SK-N-SH (cell line): ENCODE data around the gene CEBPG. TPM values are rescaled to one million over a fixed set of nuclear protein-coding genes. Genes with fewer than 3 reads are reported as not detected.
A peak's percentile ranks its signal among the peaks of the same experiment; 100 is the strongest.

Experiments
- CTCF ChIA-PET: fragments of 300-600, 350-600 bp; formaldehyde crosslinking; extraction: SDS; loops from one replicate; lab custom pipeline; 2021; lab: Yijun Ruan, JAX
- POLR2A ChIA-PET: fragments of 350-600 bp; sonication (Branson Sonifier 250); formaldehyde crosslinking; extraction: SDS; loops from one replicate; lab custom pipeline; 2020; ENCODE audit warnings: antibody characterized with exemption, inconsistent platforms; lab: Yijun Ruan, JAX
- DNase-seq: peaks from one replicate; pipeline ENCODE4 v3.0.0; 2012
- H2AFZ ChIP-seq: fragments of 200-600 bp; sonication (generic); 2 replicates; pipeline ENCODE4 v1.8.1; 2016; ENCODE audit warnings: antibody characterized with exemption, mild to moderate bottlenecking, low read depth
- H3F3A ChIP-seq: fragments of 200-600 bp; sonication (generic); replicated peaks from 2 replicates; pipeline ENCODE3; 2016; ENCODE audit warnings: antibody characterized with exemption, mild to moderate bottlenecking; ENCODE audit not compliant: insufficient read depth
- H3K27ac ChIP-seq, 2 experiments: fragments of 200-500 bp in 1 of 2; fragments of 200-600 bp in 1 of 2; sonication (Bioruptor generic) in 1 of 2; sonication (generic), shearing (Covaris generic) in 1 of 2; 2 replicates each; pipeline versions ENCODE4 v1.5.1 to v1.6.1; 2014 to 2016; ENCODE audit warnings: low read depth in 2 of 2, inconsistent platforms in 1 of 2, low read length in 1 of 2, mild to moderate bottlenecking in 1 of 2, mixed read lengths in 1 of 2
- H3K27me3 ChIP-seq: fragments of 200-600 bp; sonication (generic), shearing (Covaris generic); 2 replicates; pipeline ENCODE4 v1.6.1; 2016; ENCODE audit warnings: mixed run types; ENCODE audit not compliant: insufficient read depth
- H3K36me3 ChIP-seq, 2 experiments: fragments of 200-500 bp in 1 of 2; fragments of 200-600 bp in 1 of 2; sonication (Bioruptor generic) in 1 of 2; sonication (generic) in 1 of 2; replicated peaks in 1 of 2; 2 replicates each; pipeline versions ENCODE3 to v1.5.1; 2014 to 2016; ENCODE audit warnings: low read length in 1 of 2, mild to moderate bottlenecking in 1 of 2; ENCODE audit not compliant: insufficient read depth in 2 of 2, control insufficient read depth in 1 of 2
- H3K4me1 ChIP-seq, 2 experiments: fragments of 200-500 bp in 1 of 2; fragments of 200-600 bp in 1 of 2; sonication (Bioruptor generic) in 1 of 2; sonication (generic), shearing (Covaris generic) in 1 of 2; 2 replicates each; pipeline versions ENCODE4 v1.5.1 to v1.6.1; 2014 to 2016; ENCODE audit warnings: low read depth in 1 of 2, low read length in 1 of 2, mixed run types in 1 of 2; ENCODE audit not compliant: insufficient read depth in 2 of 2, control insufficient read depth in 1 of 2
- H3K4me2 ChIP-seq: fragments of 200-600 bp; sonication (generic), shearing (Covaris generic); 2 replicates; pipeline ENCODE4 v1.6.1; 2017; ENCODE audit warnings: mixed run types
- H3K4me3 ChIP-seq, 2 experiments: fragments of 200-500 bp in 1 of 2; fragments of 200-600 bp in 1 of 2; sonication (Bioruptor generic) in 1 of 2; sonication (generic), shearing (Covaris generic) in 1 of 2; 2 replicates each; pipeline versions ENCODE4 v1.5.1 to v1.8.1; 2014 to 2016; ENCODE audit warnings: low read depth in 2 of 2, inconsistent platforms in 1 of 2, low read length in 1 of 2, mild to moderate bottlenecking in 1 of 2, mixed read lengths in 1 of 2, moderate library complexity in 1 of 2
- H3K79me2 ChIP-seq: fragments of 200-600 bp; sonication (generic); 2 replicates; pipeline ENCODE4 v1.8.1; 2017; ENCODE audit warnings: mild to moderate bottlenecking; ENCODE audit not compliant: insufficient read depth
- H3K9ac ChIP-seq: fragments of 200-600 bp; sonication (generic); 2 replicates; pipeline ENCODE4 v1.6.1; 2017; ENCODE audit warnings: mixed run types
- H3K9me2 ChIP-seq: fragments of 200-600 bp; sonication (generic); 2 replicates; pipeline ENCODE4 v1.6.1; 2017; ENCODE audit warnings: mixed run types
- H3K9me3 ChIP-seq: fragments of 200-600 bp; sonication (generic); 2 replicates; pipeline ENCODE4 v1.6.1; 2017; ENCODE audit warnings: mixed run types, mild to moderate bottlenecking, moderate library complexity
- H4K20me1 ChIP-seq: fragments of 200-600 bp; sonication (generic); 2 replicates; pipeline ENCODE4 v1.6.1; 2017; ENCODE audit warnings: mild to moderate bottlenecking, mixed run types; ENCODE audit not compliant: insufficient read depth
- CHD2 ChIP-seq: fragments of 150-350 bp; IDR thresholded peaks from 2 replicates; pipeline ENCODE4 v1.6.1; 2018; ENCODE audit warnings: low read length; ENCODE audit not compliant: partially characterized antibody
- CTCF ChIP-seq: fragments of 200-600 bp; sonication (generic); IDR thresholded peaks from 2 replicates; pipeline ENCODE4 v1.6.1; 2017; ENCODE audit warnings: antibody characterized with exemption, mild to moderate bottlenecking, moderate library complexity
- EP300 ChIP-seq, 2 experiments: IDR thresholded peaks; 2 replicates each; pipeline versions ENCODE4 v1.4.0 to v1.6.1; 2012; ENCODE audit warnings: borderline replicate concordance in 1 of 2, low read depth in 1 of 2, low read length in 1 of 2
- FOSL2 ChIP-seq: IDR thresholded peaks from 2 replicates; pipeline ENCODE4 v1.4.0; 2012; ENCODE audit warnings: low read depth, mild to moderate bottlenecking, moderate library complexity, borderline replicate concordance
- NRF1 ChIP-seq: IDR thresholded peaks from 2 replicates; pipeline ENCODE4 v1.6.1; 2012; ENCODE audit warnings: low read depth, mild to moderate bottlenecking, low read length
- RAD21 ChIP-seq: IDR thresholded peaks from 2 replicates; pipeline ENCODE4 v1.6.1; 2012; ENCODE audit warnings: mild to moderate bottlenecking, low read length
- SMC3 ChIP-seq: IDR thresholded peaks from 2 replicates; pipeline ENCODE4 v1.6.1; 2012; ENCODE audit warnings: low read depth, low read length, improper control_type of control experiment
- USF2 ChIP-seq: fragments of 150-350 bp; IDR thresholded peaks from 2 replicates; pipeline ENCODE4 v1.6.1; 2017; ENCODE audit warnings: antibody characterized with exemption, low read length, low read depth, borderline replicate concordance
- WGBS: methylation state at CpG from one replicate; pipeline ENCODE4 v1.1.6; 2017; ENCODE audit warnings: low lambda C conversion rate; 5-methylcytosine and 5-hydroxymethylcytosine counted together
- polyA plus RNA-seq, 3 experiments: library from polyadenylated mRNA; depleted of rRNA; stranded (reverse); fragments of >200 nt; gene quantifications; 2 replicates each; pipeline ENCODE4 v1.2.3, GENCODE V29; 2012

Gene CEBPG
- polyA plus RNA-seq, 1 of the 3 experiments (the other 2 are of a cell fraction): 9.1 TPM

- Histone ChIP-seq H3K4me2 (no peak overlapping the region), H2AFZ (no peak overlapping the region), H4K20me1 (no peaks in the 10 kb centered on the region), H3K4me1 (peaks cover 0 to 49% of the 10 kb centered on the region in 2 experiments; a peak in 1 of 4 replicates), H3K27ac (peak overlapping the region in 1 of 2 experiments; percentile 76; a peak in 2 of 4 replicates), H3K9me3 (no peaks in the 10 kb centered on the region), H3K9ac (no peak overlapping the region), H3K27me3 (no peaks in the 10 kb centered on the region), H3K79me2 (no peaks in the 10 kb centered on the region), H3K36me3 (no peaks in the 10 kb centered on the region), H3K9me2 (no peaks in the 10 kb centered on the region), H3F3A (no peaks in the 10 kb centered on the region), H3K4me3 (no peak overlapping the region)
- no peak for DNase-seq
- ChIA-PET CTCF (interaction anchor here (0.5 to 10.9 kb wide), 25 partner anchors 7 to 681 kb away, joined by 3 to 155 read pairs (median 6); no protein-coding TSS in a partner anchor), POLR2A (interaction anchor here (0.9 kb wide), 1 partner anchor 355 kb away, joined by 3 read pairs; no protein-coding TSS in a partner anchor)
- WGBS: 82% methylated on average over 28 of the region's 32 CpGs
- TF ChIP-seq FOSL2 (no peak), USF2 (no peak), EP300 (IDR thresholded peaks at IDR 0.05; ENCODE audit: borderline replicate concordance in 1 of 2, low read depth in 1 of 2, low read length in 1 of 2) (peak in 1 of 2 experiments; percentile 64; a peak in 2 of 4 replicates), CHD2 (no peak)
Observed at GRCh38 chr19:33414667-33415605, 41.4 kb downstream of the CEBPG start.

GRCh38 chr19:33416307-33417215 lies 43.1 kb downstream of the CEBPG start:
- 70% methylated on average over 22 of the region's 27 CpGs for WGBS
- Histone ChIP-seq H3K9me3 (no peaks in the 10 kb centered on the region), H3K79me2 (no peaks in the 10 kb centered on the region), H3K4me3 (no peak overlapping the region; a peak in 1 of 4 replicates), H3K27ac (no peak overlapping the region), H3K4me2 (no peak overlapping the region), H4K20me1 (no peaks in the 10 kb centered on the region), H3F3A (no peaks in the 10 kb centered on the region), H3K27me3 (no peaks in the 10 kb centered on the region), H3K4me1 (peaks cover 0 to 40% of the 10 kb centered on the region in 2 experiments; a peak in 1 of 4 replicates), H2AFZ (no peak overlapping the region), H3K9ac (no peak overlapping the region), H3K36me3 (no peaks in the 10 kb centered on the region), H3K9me2 (no peaks in the 10 kb centered on the region)
- peak; percentile 87 for DNase-seq
- POLR2A ChIA-PET: interaction anchor here (0.7 to 1.1 kb wide), 2 partner anchors 22 to 28 kb away, joined by 3 read pairs; no protein-coding TSS in a partner anchor
- TF ChIP-seq NRF1: no peak
- peak; percentile 61 for TF ChIP-seq CTCF
- TF ChIP-seq RAD21: peak; percentile 77
- TF ChIP-seq SMC3: peak; percentile 71
- CTCF ChIA-PET: interaction anchor here (0.6 to 10.9 kb wide), 42 partner anchors 9 to 625 kb away, joined by 3 to 155 read pairs (median 5); partner anchors contain the start of gene PEPD
